K562 (cell line): ENCODE results near the gene HDAC10. TPM values are rescaled to one million over a fixed set of nuclear protein-coding genes. Genes with fewer than 3 reads are reported as not detected.

Experiments used
- ATAC-seq: fragments of 200-7000 bp; cut with Tn5 transposase; 3 replicates; pipeline ENCODE4 v1.9.1; 2020; ENCODE audit warnings: moderate library complexity
- BruUV-seq: library from RNA; stranded (reverse); fragments of 400-500 nt; replicated peaks from 2 replicates; lab custom pipeline; 2021; lab: Mats Ljungman, UMichigan
- CTCF ChIA-PET: fragments of 300-600 bp; formaldehyde crosslinking; extraction: SDS; loops from one replicate; lab custom pipeline; 2021; ENCODE audit warnings: low intra/inter-chr PET ratio; lab: Yijun Ruan, JAX
- POLR2A ChIA-PET: fragments of 300-600, 350-650 bp; sonication (Branson Sonifier 250); formaldehyde crosslinking; extraction: SDS; loops from one replicate; lab custom pipeline; 2021; ENCODE audit warnings: antibody characterized with exemption, inconsistent platforms; lab: Yijun Ruan, JAX
- DNase-seq, 4 experiments: peaks; one replicate each; pipeline versions ENCODE4 v3.0.0 to v3.0.0-alpha.2; 2011 to 2018; ENCODE audit warnings: low spot score in 3 of 4, mixed read lengths in 3 of 4; ENCODE audit errors: extremely low read depth in 1 of 4
- FAIRE-seq: peaks from 2 replicates; lab custom pipeline; 2011; peaks lifted over from hg19 to GRCh38; lab: Jason Lieb, UNC
- H2AFZ ChIP-seq: 2 replicates; pipeline ENCODE4 v1.6.0; 2011; ENCODE audit warnings: low read depth, low read length, control low read depth, inconsistent platforms
- H3K27ac ChIP-seq: fragments of 200-600 bp; 3 replicates; pipeline ENCODE4 v1.8.0; 2011; ENCODE audit warnings: low read depth, mild to moderate bottlenecking, control low read depth, inconsistent platforms, low read length, moderate library complexity, mixed read lengths; ENCODE audit errors: extremely low read depth
- H3K27me3 ChIP-seq, 2 experiments: fragments of 300-600 bp in 1 of 2; 2 replicates in 1 of 2; 3 replicates in 1 of 2; pipeline versions ENCODE4 v1.6.0 to v1.8.0; 2011; ENCODE audit warnings: inconsistent platforms in 2 of 2, low read length in 2 of 2, mild to moderate bottlenecking in 1 of 2, mixed read lengths in 1 of 2, moderate library complexity in 1 of 2; ENCODE audit not compliant: control insufficient read depth in 2 of 2, insufficient read depth in 2 of 2
- H3K36me3 ChIP-seq: fragments of 300-600 bp; 3 replicates; pipeline ENCODE4 v1.8.0; 2011; ENCODE audit warnings: mild to moderate bottlenecking, low read length, inconsistent platforms; ENCODE audit not compliant: control insufficient read depth, insufficient read depth
- H3K4me1 ChIP-seq, 2 experiments: fragments of 200-600 bp in 1 of 2; replicated peaks in 1 of 2; 2 replicates in 1 of 2; 3 replicates in 1 of 2; pipeline versions ENCODE4 v1.5.1 to v1.8.0; 2011; ENCODE audit warnings: inconsistent platforms in 2 of 2, low read length in 2 of 2, mild to moderate bottlenecking in 1 of 2, mixed read lengths in 1 of 2, moderate library complexity in 1 of 2; ENCODE audit not compliant: control insufficient read depth in 2 of 2, insufficient read depth in 2 of 2
- H3K4me2 ChIP-seq: 2 replicates; pipeline ENCODE4 v1.6.1; 2011; ENCODE audit warnings: low read length, control low read depth, inconsistent platforms, mixed read lengths; ENCODE audit not compliant: insufficient read depth
- H3K4me3 ChIP-seq: fragments of 200-600 bp; sonication (generic), shearing (Covaris generic); 2 replicates; pipeline ENCODE4 v1.5.1; 2016; ENCODE audit warnings: control low read depth, inconsistent platforms
- H3K79me2 ChIP-seq: fragments of 200-600 bp; 3 replicates; pipeline ENCODE4 v1.8.0; 2011; ENCODE audit warnings: low read length, inconsistent platforms; ENCODE audit not compliant: control insufficient read depth, insufficient read depth
- H3K9ac ChIP-seq, 2 experiments: 2 replicates each; pipeline versions ENCODE4 v1.6.0 to v1.6.1; 2011; ENCODE audit warnings: low read depth in 2 of 2, low read length in 2 of 2, control low read depth in 1 of 2, inconsistent platforms in 1 of 2, mild to moderate bottlenecking in 1 of 2, mixed read lengths in 1 of 2; ENCODE audit not compliant: insufficient read depth in 1 of 2
- H3K9me1 ChIP-seq: one replicate; pipeline ENCODE4 v1.6.0; 2011; ENCODE audit warnings: inconsistent platforms, mild to moderate bottlenecking, low read length, moderate library complexity; ENCODE audit not compliant: control insufficient read depth, insufficient read depth
- H3K9me3 ChIP-seq: replicated peaks from 2 replicates; pipeline ENCODE4 v1.5.1; 2011; ENCODE audit warnings: low read depth, low read length, inconsistent platforms; ENCODE audit not compliant: control insufficient read depth, insufficient read depth
- H4K20me1 ChIP-seq: replicated peaks from 2 replicates; pipeline ENCODE4 v1.6.1; 2011; ENCODE audit warnings: low read length, inconsistent platforms, mixed read lengths; ENCODE audit not compliant: control insufficient read depth, insufficient read depth
- ATF6 ChIP-seq: sonication (generic); formaldehyde crosslinking; IDR thresholded peaks from 2 replicates; pipeline ENCODE4 v1.4.0; 2020; ENCODE audit warnings: mild to moderate bottlenecking, missing genetic modification reagents
- CREM ChIP-seq: IDR thresholded peaks from 2 replicates; pipeline ENCODE4 v1.6.1; 2014; ENCODE audit warnings: antibody characterized with exemption, low read depth
- ETV1 ChIP-seq: fragments of 450-650 bp; conservative IDR thresholded peaks from 2 replicates; pipeline ENCODE4 v1.6.1; 2016; ENCODE audit warnings: missing genetic modification characterization, control low read depth, low read depth, missing compliant biosample characterization
- HDAC2 ChIP-seq: fragments of 450-650 bp; IDR thresholded peaks from 2 replicates; pipeline ENCODE4 v1.6.1; 2016; ENCODE audit warnings: mild to moderate bottlenecking
- HSF4 ChIP-seq: fragments of 250-450 bp; sonication (Bioruptor Pico); IDR thresholded peaks from 2 replicates; pipeline ENCODE4 v2.1.2; 2022; ENCODE audit warnings: mild to moderate bottlenecking, moderate library complexity, borderline replicate concordance
- JUN ChIP-seq, 2 experiments: sonication (generic) in 1 of 2; formaldehyde crosslinking in 1 of 2; IDR thresholded peaks; 2 replicates each; pipeline versions ENCODE4 v1.6.1 to v1.8.0; 2012 to 2022; ENCODE audit warnings: borderline replicate concordance in 2 of 2, mild to moderate bottlenecking in 2 of 2, improper control_type of control experiment in 1 of 2, low read depth in 1 of 2, low read length in 1 of 2, missing genetic modification reagents in 1 of 2
- MNT ChIP-seq, 2 experiments: fragments of 450-650 bp; conservative IDR thresholded peaks; 2 replicates each; pipeline ENCODE4 v1.6.1; 2017; ENCODE audit warnings: mild to moderate bottlenecking in 2 of 2, moderate library complexity in 2 of 2
- MTF1 ChIP-seq: fragments of 250-450 bp; sonication (Bioruptor Pico); IDR thresholded peaks from 2 replicates; pipeline ENCODE4 v1.9.0; 2021; ENCODE audit warnings: moderate library complexity, mild to moderate bottlenecking, inconsistent platforms, borderline replicate concordance
- NBN ChIP-seq: fragments of 450-650 bp; IDR thresholded peaks from 2 replicates; pipeline ENCODE4 v1.6.1; 2016; ENCODE audit warnings: low read depth, mild to moderate bottlenecking
- PATZ1 ChIP-seq: fragments of 250-450 bp; sonication (Bioruptor Pico); IDR thresholded peaks from 2 replicates; pipeline ENCODE4 v1.5.0; 2020; ENCODE audit warnings: mild to moderate bottlenecking, borderline replicate concordance
- PRMT5 ChIP-seq: sonication (generic); formaldehyde crosslinking; IDR thresholded peaks from 2 replicates; pipeline ENCODE4 v1.5.0; 2020; ENCODE audit warnings: missing genetic modification reagents
- RCOR1 ChIP-seq, 2 experiments: IDR thresholded peaks; 2 replicates each; pipeline ENCODE4 v1.6.1; 2012; ENCODE audit warnings: low read depth in 2 of 2, low read length in 2 of 2, borderline replicate concordance in 1 of 2, improper control_type of control experiment in 1 of 2
- SIN3A ChIP-seq, 2 experiments: fragments of 150-350 bp in 1 of 2; IDR thresholded peaks; 2 replicates each; pipeline ENCODE4 v1.6.1; 2011 to 2016; ENCODE audit warnings: borderline replicate concordance in 2 of 2, low read depth in 2 of 2, low read length in 2 of 2, mild to moderate bottlenecking in 2 of 2, moderate library complexity in 2 of 2; ENCODE audit not compliant: control insufficient read depth in 1 of 2
- whole genome bisulfite sequencing: fragments of 100-300 bp; shearing (Covaris generic); methylation state at CpG from one replicate; pipeline ENCODE4 v1.1.6; 2016; ENCODE audit warnings: low coverage, mixed read lengths; ENCODE audit not compliant: insufficient coverage; ENCODE audit errors: missing lambda C conversion rate; 5-methylcytosine and 5-hydroxymethylcytosine counted together
- in situ Hi-C: fragments of 300-500 bp; cut with MboI; formaldehyde crosslinking; loops from 4 replicates; pipeline ENCODE4 v1.15.0; 2018; ENCODE audit warnings: inconsistent platforms, mixed read lengths
- intact Hi-C: fragments of 100-400 bp; cut with micrococcal nuclease; formaldehyde crosslinking; loops from 2 replicates; pipeline ENCODE4 v1.14.2; 2022
- polyA plus RNA-seq, 8 experiments: library from polyadenylated mRNA; depleted of rRNA in 4 of 8; stranded (reverse) in 5 of 8; unstranded in 3 of 8; fragments of >200 nt; fragmentation: Nextera tagmentation in 2 of 8; fragmentation: Illumina TruSeq in 1 of 8; extraction: Ambion mirVana in 2 of 8; extraction: Trizol in 1 of 8; gene quantifications; 2 replicates each; pipeline versions ENCODE4 v1.2.1 to v1.2.3, GENCODE V29; 2011 to 2014; ENCODE audit warnings: inconsistent platforms in 1 of 8, missing spikeins in 1 of 8
- total RNA-seq, 7 experiments: library from RNA; depleted of rRNA in 6 of 7; stranded (reverse); fragments of >200 nt in 6 of 7; fragmentation: Illumina TruSeq in 2 of 7; extraction: Trizol in 2 of 7; gene quantifications; 2 replicates each; pipeline versions ENCODE4 v1.2.1 to v1.2.3, GENCODE V29; 2011 to 2021; ENCODE audit warnings: low replicate concordance in 1 of 7

HDAC10 gene
- total and polyA plus RNA-seq, 9 of the 15 experiments (the other 6 are each of a cell fraction or from before 2014, with no cell fraction given), result 0.10 to 44.2 (median 6.5) TPM

- FAIRE-seq (peak; percentile 23), ATAC-seq (peak; percentile 78), DNase-seq (peak; percentile 57 to 79 (median 64))
- Histone ChIP-seq H3K36me3 (peaks cover 5% of the 10 kb centered on the region; the same call in 1 of the 3 replicates), H3K9me3 (no peaks in the 10 kb centered on the region), H3K4me2 (peak overlapping the region; percentile 58), H2AFZ (no peak overlapping the region), H3K9ac (peak overlapping the region; percentile 43 to 68; a peak in 3 of 4 replicates), H3K4me1 (peaks cover 7 to 79% of the 10 kb centered on the region in 2 experiments; a peak in 4 of 5 replicates), H4K20me1 (no peaks in the 10 kb centered on the region), H3K27ac (peak overlapping the region; percentile 36; the same call in 1 of the 3 replicates), H3K79me2 (no peaks in the 10 kb centered on the region; the same call in 2 of the 3 replicates), H3K27me3 (no peaks in the 10 kb centered on the region), H3K9me1 (no peaks in the 10 kb centered on the region), H3K4me3 (peak overlapping the region; percentile 49)
- in situ Hi-C loops, result loop anchor here (5.0 kb wide), 1 partner anchor 56 kb away; the partner anchor contains the start of gene DENND6B
- WGBS, result 3% methylated on average over 35 of the region's 53 CpGs
- intact Hi-C loops, result loop anchor here (5.0 kb wide), 1 partner anchor 56 kb away; the partner anchor contains the start of gene DENND6B
- no TSS peak for BruUV-seq
- ChIA-PET CTCF (no interaction called here), POLR2A (interaction anchor here (0.6 kb wide), 1 partner anchor 56 kb away, joined by 3 read pairs; the partner anchor contains the start of gene DENND6B)
- TF ChIP-seq MTF1 (CRISPR knock-in tag) (no peak), RCOR1 (IDR thresholded peaks at IDR 0.05; ENCODE audit: borderline replicate concordance in 1 of 2, low read depth in 2 of 2, low read length in 2 of 2) (0 out of 4 replicates have a peak, but pooled peaks of 1 of the 2 experiments have one; percentile 25), ETV1 (0 out of 2 replicates have a peak, but pooled peaks have one; percentile 15), NBN (no peak), SIN3A (IDR thresholded peaks at IDR 0.05; ENCODE audit: borderline replicate concordance in 2 of 2, control insufficient read depth in 1 of 2, low read depth in 2 of 2, low read length in 2 of 2) (peak in 1 of 2 experiments; percentile 92; a peak in 2 of 4 replicates), PRMT5 (CRISPR knock-in tag) (0 out of 2 replicates have a peak, but pooled peaks have one; percentile 69), JUN (IDR thresholded peaks at IDR 0.05; ENCODE audit: borderline replicate concordance, low read depth, low read length) (no peak), JUN (CRISPR knock-in tag; IDR thresholded peaks at IDR 0.05; ENCODE audit: borderline replicate concordance) (no peak), MNT (conservative IDR thresholded peaks at IDR 0.05) (peak; percentile 55 to 71; a peak in 3 of 4 replicates), ATF6 (CRISPR knock-in tag) (0 out of 2 replicates have a peak, but pooled peaks have one; percentile 44), PATZ1 (CRISPR knock-in tag) (0 out of 2 replicates have a peak, but pooled peaks have one; percentile 39), HSF4 (no peak), CREM (peak; percentile 25; the same call in 1 of the 2 replicates), HDAC2 (0 out of 2 replicates have a peak, but pooled peaks have one; percentile 24)
Measured at GRCh38 chr22:50270666-50271394, 19.8 kb upstream of the HDAC10 start.
